Daoy (cell line): ENCODE data around the gene STXBP3. TPM values are rescaled to one million over a fixed set of nuclear protein-coding genes. Genes with fewer than 3 reads are reported as not detected.

Source experiments
- DNase-seq: peaks from one replicate; pipeline ENCODE4 v3.0.0-alpha.2; 2015; ENCODE audit warnings: low read depth
- total RNA-seq: library from RNA; depleted of rRNA; stranded (reverse); fragments of >200 nt; shearing (Covaris generic); gene quantifications from 2 replicates; pipeline ENCODE4 v1.2.3, GENCODE V29; 2014; rRNA removed

STXBP3 gene
- total RNA-seq, 1 experiment from 2014 or later, result 60.2 TPM

DNA sequence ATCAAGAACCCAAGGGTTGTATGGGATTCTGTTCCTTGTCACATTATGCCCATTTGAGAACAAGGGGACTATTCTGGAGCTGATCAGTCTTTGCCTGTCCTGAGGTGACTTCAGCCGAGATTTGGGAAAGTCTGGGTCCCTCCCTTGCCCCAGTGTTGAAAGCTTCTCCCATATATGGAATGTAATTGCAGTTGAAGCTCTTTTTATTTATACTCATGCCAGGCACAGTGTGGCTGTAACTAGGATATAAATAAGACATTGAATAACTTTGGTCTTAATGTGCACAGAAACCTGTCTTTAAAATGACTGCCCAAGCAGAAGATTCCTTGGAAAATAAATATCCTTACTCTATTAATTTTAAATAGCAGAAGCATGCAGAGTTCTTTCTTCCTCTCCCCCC is 95.2 kb downstream of the STXBP3 start:
- no peak for DNase-seq

DNA sequence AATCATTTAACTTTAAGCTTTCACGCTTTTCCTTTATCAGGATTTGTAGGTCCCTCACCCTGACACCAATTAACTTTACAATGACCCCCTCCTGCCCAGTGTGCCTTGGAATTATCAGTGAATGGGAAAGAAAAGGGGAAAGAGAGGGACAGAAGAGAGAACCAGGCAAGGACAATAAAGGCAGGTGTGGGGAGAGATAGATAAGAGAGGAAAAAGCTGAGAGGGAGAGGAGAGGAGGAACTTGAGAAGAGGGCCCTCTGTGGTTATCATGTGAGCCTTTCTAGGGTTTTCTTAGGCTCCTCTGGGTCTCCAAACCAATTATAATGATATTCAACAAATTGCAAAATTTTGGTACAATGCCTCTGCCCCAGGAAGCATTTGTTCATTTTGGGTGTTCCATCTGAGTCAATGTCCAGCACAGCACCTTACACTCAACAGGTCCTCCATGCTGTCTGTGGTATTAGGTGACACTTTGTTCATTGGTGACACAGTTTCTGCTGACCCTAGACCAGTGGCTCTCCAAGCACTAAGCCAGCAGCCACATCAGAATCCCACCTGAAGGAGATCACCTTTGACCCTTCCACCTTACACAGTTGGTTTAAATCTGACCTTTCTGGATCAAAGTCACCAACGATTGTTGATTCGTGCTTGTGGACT is 96.2 kb downstream of the STXBP3 start:
- no peak for DNase-seq

- no peak for DNase-seq
These were observed 97.1 kb downstream of the STXBP3 start for GRCh38 chr1:108843390-108844137.

GRCh38 chr1:108845446-108845845 is 99.0 kb downstream of the STXBP3 start:
- DNase-seq, result no peak

- no peak for DNase-seq
These were observed 99.5 kb downstream of the STXBP3 start for GRCh38 chr1:108845991-108846390.

DNA sequence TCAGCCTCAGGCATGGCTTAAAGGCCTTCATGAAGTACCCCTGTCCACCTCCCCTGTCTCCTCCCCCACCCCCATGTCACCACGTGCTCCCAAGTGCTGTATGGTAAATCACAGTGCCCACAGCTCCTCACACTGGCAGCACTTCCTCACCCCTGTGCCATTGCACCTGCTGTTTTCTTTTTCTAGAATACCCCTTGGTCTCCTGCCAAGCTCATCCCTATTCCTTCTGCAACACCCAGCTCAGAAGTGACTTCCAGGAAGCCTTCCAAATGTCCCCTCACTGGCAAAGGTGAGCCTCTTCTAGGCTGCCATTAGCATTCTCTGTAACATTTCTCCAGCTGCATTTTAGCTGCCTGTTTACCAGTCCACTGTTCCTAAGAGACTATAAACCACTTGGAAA is 101.0 kb downstream of the STXBP3 start:
- no peak for DNase-seq

- no peak for DNase-seq
These were observed 102.3 kb downstream of the STXBP3 start for GRCh38 chr1:108848806-108849205.

GRCh38 chr1:108850929-108851328 is 104.5 kb downstream of the STXBP3 start:
- DNase-seq, result no peak

DNA sequence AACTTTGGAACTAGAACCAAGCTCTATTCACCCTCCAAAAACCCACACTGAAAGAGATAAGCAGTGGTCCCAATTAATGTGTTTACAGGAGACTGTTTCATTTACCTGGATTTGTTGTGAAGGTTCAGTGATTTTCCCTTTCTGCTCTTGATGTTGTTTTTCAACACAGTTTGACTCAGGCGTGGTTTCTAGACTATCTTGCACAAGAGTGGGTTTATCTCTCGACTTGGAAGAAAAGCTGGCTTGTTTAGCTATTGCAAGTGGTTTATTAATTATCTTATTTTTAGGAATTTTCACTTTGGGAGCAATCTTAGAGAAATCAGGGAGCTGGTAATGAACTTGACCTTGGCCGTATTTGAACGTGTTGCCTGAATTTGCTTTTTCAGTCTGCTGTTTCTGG is 105.1 kb downstream of the STXBP3 start:
- no peak for DNase-seq

- DNase-seq, result no peak
These were observed 105.9 kb downstream of the STXBP3 start for GRCh38 chr1:108852221-108852975.

GRCh38 chr1:108854221-108855019 is 107.9 kb downstream of the STXBP3 start:
- DNase-seq, result no peak

GRCh38 chr1:108856994-108857393 is 110.5 kb downstream of the STXBP3 start, which contains the start of gene AKNAD1:
AKNAD1 (minus strand) TSS chr1:108857094; CDS start chr1:108852664, 4,430 bp downstream.
- DNase-seq, result no peak

GRCh38 chr1:108858230-108858950 is 111.9 kb downstream of the STXBP3 start:
- DNase-seq, result no peak

Other genes with a start within 250 kb of the STXBP3 start
- 13.4 and 14.2 TPM in 2 replicates for gene EEIG2, start 186.6 kb upstream of the STXBP3 start, total RNA-seq
- not detected in 2 replicates for gene HENMT1, start 85.6 kb upstream of the STXBP3 start, total RNA-seq
- 16.5 and 23.8 TPM in 2 replicates for gene PRPF38B, start 54.4 kb upstream of the STXBP3 start, total RNA-seq
- under 0.01 TPM in 1 of 2 replicates, not detected in the other for gene FNDC7, start 33.8 kb upstream of the STXBP3 start, total RNA-seq
- gene AKNAD1, start 110.4 kb downstream of the STXBP3 start, total RNA-seq, result not detected in 2 replicates
- 110 and 154 TPM in 2 replicates for gene GPSM2, start 130.3 kb downstream of the STXBP3 start, total RNA-seq
- gene CLCC1, start 216.8 kb downstream of the STXBP3 start, total RNA-seq, result 57.0 and 71.5 TPM in 2 replicates